Choroid plexus epithelial cell (primary cell): ENCODE measurements around the gene PTCHD1.

Experiments used
- DNase-seq: peaks from one replicate; pipeline ENCODE4 v3.0.0-alpha.2; 2010; ENCODE audit warnings: low read depth
- H3K4me3 ChIP-seq: 2 replicates; pipeline ENCODE4 v1.5.1; 2011; ENCODE audit warnings: low read depth, mild to moderate bottlenecking, control low read depth, low read length, moderate library complexity
- CTCF ChIP-seq: conservative IDR thresholded peaks from 2 replicates; pipeline ENCODE4 v1.5.1; 2011; ENCODE audit warnings: low read depth, mild to moderate bottlenecking, control low read depth, inconsistent platforms, low read length, moderate library complexity

Gene PTCHD1

GRCh38 chrX:23435108-23435507 lies 100.5 kb downstream of the PTCHD1 start:
- TF ChIP-seq CTCF: no peak
- H3K4me3 ChIP-seq: no peak overlapping the region
- no peak for DNase-seq

GRCh38 chrX:23435575-23435974 lies 100.9 kb downstream of the PTCHD1 start:
- TF ChIP-seq CTCF: no peak
- H3K4me3 ChIP-seq: no peak overlapping the region
- no peak for DNase-seq

- TF ChIP-seq CTCF: no peak
- no peak overlapping the region for H3K4me3 ChIP-seq
- DNase-seq: no peak
These were observed 102.2 kb downstream of the PTCHD1 start for GRCh38 chrX:23436875-23437274.

- no peak for DNase-seq
- no peak overlapping the region for H3K4me3 ChIP-seq
- no peak for TF ChIP-seq CTCF
These were observed 116.6 kb downstream of the PTCHD1 start for GRCh38 chrX:23451266-23451665.
